ENCODE measurements around the gene CCNK. TPM values are rescaled to one million over a fixed set of nuclear protein-coding genes. Genes with fewer than 3 reads are reported as not detected.

Gene CCNK
- total RNA-seq, 4 donors from 2014 or later: 16.5 to 29.1 (median 21.4) TPM

DNA sequence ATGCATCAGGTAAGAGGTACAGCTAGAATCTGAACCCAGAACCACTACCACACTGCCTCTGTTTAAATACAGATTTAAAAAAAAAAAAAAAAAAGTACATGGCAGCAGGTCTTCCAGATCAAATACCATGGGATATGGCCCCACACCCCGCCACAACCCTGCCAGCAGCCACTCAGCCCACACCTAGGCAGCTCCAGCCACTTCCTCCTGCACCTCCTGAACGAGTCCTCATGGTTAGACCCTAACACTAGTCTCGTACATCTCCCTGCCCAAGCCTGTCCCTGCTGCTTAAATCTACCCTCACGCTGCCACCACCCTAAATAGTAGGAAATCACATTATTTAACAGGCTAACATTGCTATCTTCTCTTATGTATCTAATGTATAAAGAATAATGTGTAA is 13.1 kb upstream of the CCNK start:
- H3K4me1 ChIP-seq: peaks cover 0 to 29% (median 3%) of the 10 kb centered on the region in 4 donors
- WGBS, 2 donors: 76 to 86% methylated on average over 4 of the region's 4 CpGs

DNA sequence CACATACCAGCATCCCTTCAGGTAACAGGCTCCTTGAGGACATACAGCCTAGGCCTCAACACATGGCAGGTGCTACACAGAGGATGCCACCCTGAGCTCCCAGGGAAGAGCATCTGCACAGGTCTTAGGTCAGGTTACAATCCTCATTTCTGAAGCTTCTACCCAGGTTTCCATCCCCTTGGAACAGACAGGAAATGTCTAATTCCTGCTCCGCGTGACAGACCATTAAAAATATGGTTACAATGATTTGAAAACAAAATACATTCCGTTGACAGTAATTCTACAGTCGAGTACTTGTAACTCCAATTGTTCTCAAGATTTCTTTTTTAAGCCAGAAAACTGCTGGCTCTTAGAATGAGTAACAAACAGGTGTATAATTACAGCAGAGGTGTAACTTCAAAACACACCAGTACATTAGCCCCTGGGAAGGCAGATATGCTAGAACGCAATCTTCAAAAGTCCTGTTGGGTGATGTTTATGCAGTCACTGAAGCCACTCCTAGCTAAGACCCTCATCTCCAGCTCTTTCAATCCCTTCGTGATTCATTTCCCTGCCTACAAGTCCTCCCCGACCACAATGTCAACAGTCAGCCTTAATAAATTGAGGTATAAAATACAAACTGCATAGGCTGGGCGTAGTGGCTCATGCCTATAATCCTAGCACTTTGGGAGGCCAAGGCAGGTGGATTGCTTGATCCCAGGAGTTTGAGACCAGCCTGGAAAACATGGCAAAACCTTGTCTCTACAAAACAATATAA is 12.2 kb upstream of the CCNK start:
- no peak for TF ChIP-seq POLR2A (IDR thresholded peaks at IDR 0.05)
- no peak for TF ChIP-seq CTCF (IDR thresholded peaks at IDR 0.05)
- TF ChIP-seq EP300 (IDR thresholded peaks at IDR 0.05): no peak
- Histone ChIP-seq H3K4me1 (peaks cover 0 to 35% (median 3%) of the 10 kb centered on the region in 4 donors), H3K27me3 (no peaks in the 10 kb centered on the region), H3K4me3 (no peak overlapping the region), H3K27ac (no peak overlapping the region), H3K9me3 (no peaks in the 10 kb centered on the region), H3K36me3 (peaks cover 0 to 17% (median 0%) of the 10 kb centered on the region in 3 donors)
- no peak for DNase-seq (ENCODE audit: low spot score in 2 of 2)
- WGBS, 2 donors: 75 to 77% methylated on average over 8 of the region's 8 CpGs

More for the DNA sequence above, 13.1 kb upstream of the CCNK start:
- H3K9me3 ChIP-seq: no peaks in the 10 kb centered on the region
- H3K27ac ChIP-seq: no peak overlapping the region
- no peaks in the 10 kb centered on the region for H3K27me3 ChIP-seq
- no peak for DNase-seq (ENCODE audit: low spot score in 2 of 2)
- peaks cover 0 to 24% (median 0%) of the 10 kb centered on the region in 3 donors for H3K36me3 ChIP-seq
- TF ChIP-seq CTCF (IDR thresholded peaks at IDR 0.05) (no peak), POLR2A (IDR thresholded peaks at IDR 0.05) (no peak), EP300 (IDR thresholded peaks at IDR 0.05) (no peak)
- H3K4me3 ChIP-seq: no peak overlapping the region

GRCh38 chr14:99471731-99472130 is 9.5 kb upstream of the CCNK start:
- Histone ChIP-seq H3K4me3 (no peak overlapping the region), H3K4me1 (peaks cover 0 to 49% (median 3%) of the 10 kb centered on the region in 4 donors), H3K27me3 (no peaks in the 10 kb centered on the region), H3K9me3 (no peaks in the 10 kb centered on the region), H3K27ac (no peak overlapping the region), H3K36me3 (no peaks in the 10 kb centered on the region)
- TF ChIP-seq CTCF (IDR thresholded peaks at IDR 0.05) (no peak), POLR2A (IDR thresholded peaks at IDR 0.05) (no peak), EP300 (IDR thresholded peaks at IDR 0.05) (no peak)
- DNase-seq (ENCODE audit: low spot score in 2 of 2): no peak
- 85% methylated on average over 7 of the region's 7 CpGs for WGBS, 2 donors

DNA sequence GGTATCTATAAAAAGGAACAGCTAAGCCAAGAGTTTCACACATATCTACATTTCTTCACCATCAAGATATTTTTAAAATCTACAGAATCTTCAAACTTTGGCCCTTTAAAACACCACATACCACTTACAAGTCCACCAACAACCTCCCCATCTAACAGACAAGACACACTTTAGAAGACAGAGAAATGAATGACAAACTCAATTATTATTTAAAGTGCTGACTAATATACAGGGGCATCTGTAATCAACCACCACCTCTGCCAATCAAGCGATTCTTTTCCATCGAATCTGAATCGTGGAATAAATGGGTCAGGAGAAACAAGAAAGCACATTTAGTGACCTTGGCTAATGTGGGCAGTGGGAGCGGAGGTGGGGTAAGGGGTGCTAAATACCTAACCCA is 8.3 kb upstream of the CCNK start:
- Histone ChIP-seq H3K9me3 (no peaks in the 10 kb centered on the region), H3K4me3 (no peak overlapping the region), H3K36me3 (no peaks in the 10 kb centered on the region), H3K27me3 (no peaks in the 10 kb centered on the region), H3K4me1 (peaks cover 0 to 45% (median 0%) of the 10 kb centered on the region in 4 donors), H3K27ac (no peak overlapping the region)
- no peak for TF ChIP-seq EP300 (IDR thresholded peaks at IDR 0.05)
- no peak for DNase-seq (ENCODE audit: low spot score in 2 of 2)
- WGBS, 2 donors: 72 to 75% methylated on average over 4 of the region's 4 CpGs

DNA sequence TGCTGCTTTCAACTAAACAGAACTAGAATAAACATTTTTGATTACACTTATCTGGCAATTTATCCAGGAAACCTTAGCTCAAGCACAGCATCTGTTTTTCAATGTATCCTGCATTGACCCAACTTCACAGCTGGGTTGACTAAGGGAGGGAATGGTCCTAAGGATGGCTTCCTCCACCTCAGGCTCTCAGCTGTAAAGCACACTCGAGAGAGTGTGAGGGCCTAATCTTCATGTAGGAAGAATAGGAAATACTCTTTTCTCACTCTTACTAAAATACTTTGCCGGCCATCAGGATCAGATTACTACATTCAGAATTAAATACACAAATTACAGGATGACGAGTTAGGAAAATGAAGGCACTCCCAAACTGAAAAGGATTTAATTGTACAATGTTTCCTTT is 7.8 kb upstream of the CCNK start:
- H3K27me3 ChIP-seq: no peaks in the 10 kb centered on the region
- no peak overlapping the region for H3K4me3 ChIP-seq
- H3K9me3 ChIP-seq: no peaks in the 10 kb centered on the region
- TF ChIP-seq CTCF (IDR thresholded peaks at IDR 0.05) (no peak), EP300 (IDR thresholded peaks at IDR 0.05) (no peak), POLR2A (IDR thresholded peaks at IDR 0.05) (no peak)
- no peak for DNase-seq (ENCODE audit: low spot score in 2 of 2)
- H3K27ac ChIP-seq: no peak overlapping the region
- no peaks in the 10 kb centered on the region for H3K36me3 ChIP-seq
- 73 to 75% methylated on average over 3 of the region's 3 CpGs for WGBS, 2 donors
- peaks cover 0 to 45% (median 1%) of the 10 kb centered on the region in 4 donors for H3K4me1 ChIP-seq

Measured in tibial nerve (tissue), 4 donors.